SK-N-MC (cell line): ENCODE data around the gene GNPDA2.

Experiments used
- DNase-seq: peaks from one replicate; pipeline ENCODE4 v3.0.0-alpha.2; 2011; ENCODE audit warnings: low read depth, low spot score
- H3K27ac ChIP-seq: fragments of 200-600 bp; sonication (generic); 2 replicates; pipeline ENCODE4 v1.5.1; 2016; ENCODE audit warnings: mixed run types
- H3K36me3 ChIP-seq: fragments of 200-600 bp; sonication (generic); 2 replicates; pipeline ENCODE4 v1.6.1; 2017; ENCODE audit warnings: antibody characterized with exemption, low read length, mixed read lengths; ENCODE audit not compliant: insufficient read depth
- H3K4me3 ChIP-seq: fragments of 200-600 bp; sonication (generic); 2 replicates; pipeline ENCODE4 v1.5.1; 2016
- H3K9ac ChIP-seq: fragments of 200-600 bp; sonication (generic); 2 replicates; pipeline ENCODE4 v1.8.0; 2017; ENCODE audit warnings: mixed run types, mixed read lengths; ENCODE audit not compliant: insufficient read length
- H3K9me3 ChIP-seq: fragments of 200-600 bp; sonication (generic); 2 replicates; pipeline ENCODE4 v1.6.1; 2017; ENCODE audit warnings: low read depth, mild to moderate bottlenecking, antibody characterized with exemption, low read length, moderate library complexity, mixed read lengths
- EZH2 ChIP-seq: fragments of 200-600 bp; sonication (generic); IDR thresholded peaks from one replicate; pipeline ENCODE4 v1.6.1; 2017; ENCODE audit warnings: antibody characterized with exemption
- FOXP2 ChIP-seq: optimal IDR thresholded peaks from 2 replicates; pipeline ENCODE3; 2011; ENCODE audit warnings: mild to moderate bottlenecking, moderate library complexity; ENCODE audit not compliant: insufficient read depth; ENCODE audit errors: extremely low read length, control extremely low read depth
- POLR2AphosphoS5 ChIP-seq: IDR thresholded peaks from 2 replicates; pipeline ENCODE4 v1.6.1; 2012; ENCODE audit warnings: mild to moderate bottlenecking, low read depth, low read length, borderline replicate concordance

GNPDA2 gene

GRCh38 chr4:44674471-44674870 is 51.9 kb downstream of the GNPDA2 start:
- no peak overlapping the region for H3K9ac ChIP-seq

DNA sequence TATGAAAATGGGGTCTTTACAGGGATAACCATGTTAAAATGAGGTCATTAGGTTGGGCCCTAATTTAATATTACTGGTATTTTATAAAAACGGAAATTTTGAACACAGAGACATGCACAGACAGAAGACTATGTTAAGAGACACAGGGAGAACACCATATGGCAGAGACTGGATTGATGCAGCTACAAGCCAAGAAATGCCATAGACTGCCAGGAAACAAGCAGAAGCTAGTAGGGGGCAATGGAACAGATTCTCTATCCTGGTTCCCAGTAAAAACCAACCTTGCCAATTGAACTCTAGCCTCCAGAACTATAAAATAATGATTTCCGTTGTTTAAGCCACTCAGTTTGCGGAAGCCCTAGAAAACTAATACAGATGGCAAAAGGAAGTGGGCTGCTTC is 54.7 kb downstream of the GNPDA2 start:
- no peaks in the 10 kb centered on the region for H3K36me3 ChIP-seq
- DNase-seq = no peak
- no peak overlapping the region for H3K27ac ChIP-seq
- H3K9me3 ChIP-seq = no peaks in the 10 kb centered on the region
- no peak overlapping the region for H3K4me3 ChIP-seq
- TF ChIP-seq POLR2AphosphoS5 = no peak
- no peak for TF ChIP-seq EZH2
- TF ChIP-seq FOXP2 = no peak
- no peak overlapping the region for H3K9ac ChIP-seq

More at GRCh38 chr4:44674471-44674870, 51.9 kb downstream of the GNPDA2 start:
- H3K27ac ChIP-seq = no peak overlapping the region
- TF ChIP-seq FOXP2 = no peak
- no peak for TF ChIP-seq EZH2
- TF ChIP-seq POLR2AphosphoS5 = no peak
- DNase-seq = no peak
- no peaks in the 10 kb centered on the region for H3K9me3 ChIP-seq
- H3K36me3 ChIP-seq = no peaks in the 10 kb centered on the region
- no peak overlapping the region for H3K4me3 ChIP-seq

- H3K9ac ChIP-seq = no peak overlapping the region
- no peak overlapping the region for H3K27ac ChIP-seq
- no peak overlapping the region for H3K4me3 ChIP-seq
- DNase-seq = no peak
- H3K9me3 ChIP-seq = no peaks in the 10 kb centered on the region
- H3K36me3 ChIP-seq = no peaks in the 10 kb centered on the region
- no peak for TF ChIP-seq FOXP2
- no peak for TF ChIP-seq POLR2AphosphoS5
- no peak for TF ChIP-seq EZH2
Observed at GRCh38 chr4:44670506-44671199, 55.7 kb downstream of the GNPDA2 start.

DNA sequence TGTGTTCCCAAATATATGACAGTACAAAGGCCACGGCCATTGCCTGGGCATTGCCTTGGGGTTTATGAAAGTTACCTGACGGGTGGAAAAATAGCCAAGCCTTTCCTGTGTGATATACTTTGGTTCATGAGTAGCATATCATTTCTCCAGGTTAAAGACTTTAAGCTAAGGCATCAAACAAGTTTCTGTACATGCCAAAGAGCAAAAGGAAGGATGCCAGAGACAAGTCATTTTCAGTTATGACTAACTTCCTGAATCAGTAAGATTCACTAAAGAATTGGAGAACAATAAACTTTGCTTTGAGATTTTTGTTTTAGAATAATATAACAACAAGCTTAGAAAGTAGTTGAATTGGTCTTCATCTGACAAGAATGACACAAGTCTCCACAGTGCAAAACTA is 57.8 kb downstream of the GNPDA2 start:
- H3K27ac ChIP-seq = no peak overlapping the region
- no peak overlapping the region for H3K9ac ChIP-seq
- no peaks in the 10 kb centered on the region for H3K36me3 ChIP-seq
- H3K9me3 ChIP-seq = no peaks in the 10 kb centered on the region
- no peak overlapping the region for H3K4me3 ChIP-seq
- DNase-seq = no peak
- no peak for TF ChIP-seq FOXP2
- no peak for TF ChIP-seq EZH2
- no peak for TF ChIP-seq POLR2AphosphoS5

DNA sequence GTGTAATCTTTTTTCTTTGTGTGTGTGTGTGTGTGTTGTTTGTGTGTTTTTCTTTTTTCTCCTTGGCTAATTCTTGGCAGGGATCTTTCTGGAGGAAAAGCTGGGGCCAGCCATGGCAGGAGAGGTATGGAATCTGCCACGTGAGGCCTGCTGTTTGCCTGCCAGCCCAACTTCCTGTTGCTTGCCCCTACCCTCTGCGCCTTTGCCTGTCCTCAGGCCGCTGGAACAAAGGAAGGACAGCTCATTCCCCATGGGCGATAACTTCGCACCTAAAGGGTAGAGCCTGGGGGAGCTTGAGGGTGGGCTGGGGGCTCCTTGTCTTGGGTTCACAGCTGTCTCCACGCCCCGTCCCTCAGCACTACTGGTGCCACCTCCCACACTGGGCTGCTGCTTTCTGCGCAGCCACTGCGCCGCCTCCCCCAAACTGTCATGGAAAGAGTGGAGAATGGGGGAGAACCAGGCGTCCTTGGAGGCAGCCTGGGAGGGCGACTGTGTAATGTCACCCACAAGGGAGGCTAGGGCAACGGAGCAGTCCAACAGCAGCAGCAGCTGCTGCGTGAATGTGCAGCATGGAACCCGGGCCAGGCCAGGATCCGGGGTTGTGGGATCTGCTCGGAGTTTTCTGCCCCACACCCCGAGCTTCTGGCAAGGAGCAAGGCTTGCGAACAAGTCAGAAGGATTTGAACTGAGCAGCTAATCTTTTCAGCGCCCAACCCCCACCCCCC is 62.7 kb downstream of the GNPDA2 start:
- TF ChIP-seq POLR2AphosphoS5 (no peak), FOXP2 (no peak), EZH2 (no peak)
- H3K27ac ChIP-seq = no peak overlapping the region
- H3K9ac ChIP-seq = no peak overlapping the region
- no peak overlapping the region for H3K4me3 ChIP-seq
- no peaks in the 10 kb centered on the region for H3K36me3 ChIP-seq
- no peak for DNase-seq
- no peaks in the 10 kb centered on the region for H3K9me3 ChIP-seq

- H3K4me3 ChIP-seq = no peak overlapping the region
- no peaks in the 10 kb centered on the region for H3K36me3 ChIP-seq
- DNase-seq = no peak
- no peak overlapping the region for H3K9ac ChIP-seq
- H3K27ac ChIP-seq = no peak overlapping the region
- no peaks in the 10 kb centered on the region for H3K9me3 ChIP-seq
- TF ChIP-seq FOXP2 (no peak), EZH2 (no peak), POLR2AphosphoS5 (no peak)
Observed at GRCh38 chr4:44662623-44663005, 63.7 kb downstream of the GNPDA2 start.

DNA sequence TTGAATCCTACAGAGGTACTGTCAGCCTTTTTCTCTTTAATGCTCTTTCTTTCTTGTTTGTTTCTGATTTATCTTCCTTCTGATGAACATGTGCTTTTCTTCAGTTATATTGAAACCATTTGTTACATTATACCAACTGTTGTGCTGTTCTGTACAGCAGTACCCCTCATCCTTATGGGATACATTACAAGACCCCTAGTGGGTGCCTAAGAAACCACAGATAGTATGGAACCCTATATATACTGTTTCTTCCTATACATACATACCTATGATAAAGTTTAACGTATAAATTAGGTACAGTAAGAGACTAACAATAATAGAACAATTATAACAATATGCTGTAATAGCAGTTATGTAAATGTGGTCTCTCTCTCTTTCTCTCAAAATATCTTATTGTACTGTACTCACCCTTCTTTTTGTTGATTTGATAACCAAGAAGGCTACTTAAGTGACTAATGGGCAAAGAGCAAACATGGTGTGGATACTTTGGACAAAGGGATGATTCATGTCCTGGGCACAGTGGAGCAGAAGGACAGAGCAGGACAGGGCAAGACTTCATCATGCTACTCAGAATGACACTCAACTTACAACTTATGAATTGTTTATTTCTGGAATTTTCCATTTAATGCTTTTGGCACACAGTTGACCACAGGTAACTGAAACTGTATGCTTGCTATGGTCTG is 64.3 kb downstream of the GNPDA2 start:
- DNase-seq = no peak
- TF ChIP-seq FOXP2 (no peak), EZH2 (no peak), POLR2AphosphoS5 (no peak)
- no peaks in the 10 kb centered on the region for H3K9me3 ChIP-seq
- H3K36me3 ChIP-seq = no peaks in the 10 kb centered on the region
- H3K4me3 ChIP-seq = no peak overlapping the region
- no peak overlapping the region for H3K9ac ChIP-seq
- H3K27ac ChIP-seq = no peak overlapping the region

DNA sequence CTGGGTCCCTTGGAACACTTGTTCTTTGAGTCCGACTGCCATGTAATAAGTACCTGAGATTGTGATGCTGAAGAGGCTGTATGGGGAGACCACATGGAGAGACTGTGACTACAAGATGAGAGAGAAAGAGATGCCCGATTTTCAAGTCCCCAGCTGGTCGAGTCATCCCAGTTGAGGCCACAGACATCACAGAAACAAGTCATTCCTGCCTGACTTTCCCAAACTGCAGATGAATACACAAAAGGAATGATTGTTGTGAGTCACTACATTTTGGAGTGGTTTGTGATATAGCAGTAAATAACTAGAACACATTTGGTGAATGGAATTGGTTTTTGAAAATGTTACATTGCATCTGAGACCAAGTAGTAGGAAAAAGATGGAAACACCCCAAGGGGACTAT is 66.0 kb downstream of the GNPDA2 start:
- Histone ChIP-seq H3K4me3 (no peak overlapping the region), H3K27ac (no peak overlapping the region), H3K9me3 (no peaks in the 10 kb centered on the region), H3K36me3 (no peaks in the 10 kb centered on the region), H3K9ac (no peak overlapping the region)
- no peak for TF ChIP-seq EZH2
- TF ChIP-seq POLR2AphosphoS5 = no peak
- no peak for TF ChIP-seq FOXP2
- DNase-seq = no peak
